MG63 (cell line): ENCODE data around the gene FBP1. TPM values are rescaled to one million over a fixed set of nuclear protein-coding genes. Genes with fewer than 3 reads are reported as not detected.
A peak's percentile ranks its signal among the peaks of the same experiment; 100 is the strongest.
"Not testable (repeated sequence)": the region's sequence is repeated elsewhere in the genome, so short reads cannot be mapped to it uniquely, and the experiment has no call there.

Experiments
- DNase-seq: peaks from one replicate; pipeline ENCODE4 v3.0.0-alpha.2; 2020
- H3K27me3 ChIP-seq: fragments of 250-450 bp; sonication (Bioruptor Pico); 2 replicates; pipeline ENCODE4 v1.5.1; 2020; ENCODE audit warnings: mild to moderate bottlenecking, moderate library complexity
- H3K36me3 ChIP-seq: fragments of 250-450 bp; sonication (Bioruptor Pico); 2 replicates; pipeline ENCODE4 v1.5.1; 2020; ENCODE audit warnings: mild to moderate bottlenecking, moderate library complexity
- H3K4me3 ChIP-seq: fragments of 250-450 bp; sonication (Bioruptor Pico); 2 replicates; pipeline ENCODE4 v1.5.1; 2020; ENCODE audit warnings: mild to moderate bottlenecking, moderate library complexity
- H3K9me3 ChIP-seq: fragments of 250-450 bp; sonication (Bioruptor Pico); 2 replicates; pipeline ENCODE4 v1.5.1; 2020; ENCODE audit warnings: mild to moderate bottlenecking, moderate library complexity
- total RNA-seq: library from RNA; depleted of rRNA; stranded (reverse); fragments of >200 nt; shearing (Covaris generic); gene quantifications from 2 replicates; pipeline ENCODE4 v1.2.3, GENCODE V29; 2014; ENCODE audit warnings: low replicate concordance; rRNA removed

The FBP1 gene
- total RNA-seq, 1 experiment from 2014 or later = not detected

- Histone ChIP-seq H3K9me3 (no peaks in the 10 kb centered on the region), H3K4me3 (no peak overlapping the region), H3K27me3 (no peaks in the 10 kb centered on the region), H3K36me3 (no peaks in the 10 kb centered on the region)
- no peak for DNase-seq
Measured at GRCh38 chr9:94568250-94568889, 70.9 kb downstream of the FBP1 start.

- DNase-seq = no peak
- Histone ChIP-seq H3K9me3 (no peaks in the 10 kb centered on the region), H3K36me3 (no peaks in the 10 kb centered on the region), H3K4me3 (no peak overlapping the region), H3K27me3 (no peaks in the 10 kb centered on the region)
Measured at GRCh38 chr9:94567271-94567670, 72.0 kb downstream of the FBP1 start.

DNA sequence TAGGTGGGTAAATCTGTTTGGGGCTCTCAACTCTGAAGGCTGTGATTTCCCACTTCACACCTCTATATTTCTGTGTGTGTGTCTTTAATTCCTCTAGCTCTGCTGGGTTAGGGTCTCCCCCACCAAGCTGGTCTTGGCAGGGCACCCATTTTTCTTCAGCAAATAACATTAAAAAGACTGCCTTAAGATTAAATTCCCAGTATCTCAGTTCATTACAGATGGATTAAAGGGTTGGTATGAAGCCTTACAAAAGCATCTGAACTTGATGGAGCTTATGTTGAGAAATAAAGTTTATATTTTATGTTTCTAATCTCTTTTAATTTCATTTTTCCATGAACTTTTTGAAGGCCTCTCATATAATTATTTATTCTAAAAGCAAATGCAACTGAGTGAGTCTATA is 72.8 kb downstream of the FBP1 start:
- Histone ChIP-seq H3K9me3 (no peaks in the 10 kb centered on the region), H3K4me3 (no peak overlapping the region), H3K27me3 (no peaks in the 10 kb centered on the region), H3K36me3 (no peaks in the 10 kb centered on the region)
- no peak for DNase-seq

GRCh38 chr9:94564279-94564678 is 75.0 kb downstream of the FBP1 start:
- not testable (repeated sequence) for DNase-seq, H3K9me3 ChIP-seq, H3K27me3 ChIP-seq, H3K4me3 ChIP-seq, H3K36me3 ChIP-seq

DNA sequence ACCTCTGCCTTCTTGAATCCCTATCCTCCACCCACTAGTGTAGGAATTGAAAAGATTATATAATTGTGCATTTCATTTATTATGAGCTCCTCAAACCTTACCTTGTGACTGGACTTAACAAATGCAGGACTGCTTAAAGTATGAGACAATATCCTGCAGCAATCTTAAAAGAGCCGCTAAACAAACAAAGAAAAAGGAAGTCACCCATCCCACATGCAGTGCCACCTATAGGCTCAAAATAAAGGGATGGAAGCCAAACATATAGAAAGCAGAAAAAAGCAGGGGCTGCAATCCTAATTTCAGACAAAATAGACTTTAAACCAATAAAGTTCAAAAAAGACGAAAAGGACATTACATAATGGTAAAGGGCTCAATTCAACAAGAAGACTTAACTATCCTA is 75.8 kb downstream of the FBP1 start:
- peaks cover 3% of the 10 kb centered on the region for H3K36me3 ChIP-seq
- no peak overlapping the region for H3K4me3 ChIP-seq
- H3K9me3 ChIP-seq = no peaks in the 10 kb centered on the region

GRCh38 chr9:94560237-94560636 is 79.1 kb downstream of the FBP1 start:
- DNase-seq = no peak
- H3K36me3 ChIP-seq = peaks cover 3% of the 10 kb centered on the region

More for the DNA sequence above, 75.8 kb downstream of the FBP1 start:
- H3K27me3 ChIP-seq = no peaks in the 10 kb centered on the region
- no peak for DNase-seq

DNA sequence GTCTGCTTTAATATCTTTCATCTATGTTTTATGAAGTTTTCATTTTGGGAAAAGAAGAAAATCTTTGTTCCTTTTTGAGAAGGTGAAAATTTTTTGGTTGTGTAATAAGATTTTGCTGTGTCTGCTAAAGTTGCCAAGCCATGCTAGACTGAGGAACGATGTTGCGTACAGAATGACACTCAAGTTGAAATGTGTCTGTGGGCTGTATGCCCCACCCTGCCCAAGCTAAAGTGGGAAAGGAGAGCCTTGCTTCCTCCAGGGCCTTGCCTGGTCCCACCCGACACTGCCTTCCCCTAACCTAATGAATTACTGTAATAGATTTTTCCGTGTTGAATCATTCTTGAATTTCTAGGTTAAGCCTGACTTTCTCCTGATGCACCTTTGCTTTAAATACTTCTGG is 81.9 kb downstream of the FBP1 start:
- Histone ChIP-seq H3K9me3 (no peaks in the 10 kb centered on the region), H3K4me3 (no peak overlapping the region), H3K27me3 (no peaks in the 10 kb centered on the region), H3K36me3 (peaks cover 3% of the 10 kb centered on the region)
- DNase-seq = no peak

More at GRCh38 chr9:94560237-94560636, 79.1 kb downstream of the FBP1 start:
- no peaks in the 10 kb centered on the region for H3K27me3 ChIP-seq
- no peaks in the 10 kb centered on the region for H3K9me3 ChIP-seq
- H3K4me3 ChIP-seq = no peak overlapping the region

DNA sequence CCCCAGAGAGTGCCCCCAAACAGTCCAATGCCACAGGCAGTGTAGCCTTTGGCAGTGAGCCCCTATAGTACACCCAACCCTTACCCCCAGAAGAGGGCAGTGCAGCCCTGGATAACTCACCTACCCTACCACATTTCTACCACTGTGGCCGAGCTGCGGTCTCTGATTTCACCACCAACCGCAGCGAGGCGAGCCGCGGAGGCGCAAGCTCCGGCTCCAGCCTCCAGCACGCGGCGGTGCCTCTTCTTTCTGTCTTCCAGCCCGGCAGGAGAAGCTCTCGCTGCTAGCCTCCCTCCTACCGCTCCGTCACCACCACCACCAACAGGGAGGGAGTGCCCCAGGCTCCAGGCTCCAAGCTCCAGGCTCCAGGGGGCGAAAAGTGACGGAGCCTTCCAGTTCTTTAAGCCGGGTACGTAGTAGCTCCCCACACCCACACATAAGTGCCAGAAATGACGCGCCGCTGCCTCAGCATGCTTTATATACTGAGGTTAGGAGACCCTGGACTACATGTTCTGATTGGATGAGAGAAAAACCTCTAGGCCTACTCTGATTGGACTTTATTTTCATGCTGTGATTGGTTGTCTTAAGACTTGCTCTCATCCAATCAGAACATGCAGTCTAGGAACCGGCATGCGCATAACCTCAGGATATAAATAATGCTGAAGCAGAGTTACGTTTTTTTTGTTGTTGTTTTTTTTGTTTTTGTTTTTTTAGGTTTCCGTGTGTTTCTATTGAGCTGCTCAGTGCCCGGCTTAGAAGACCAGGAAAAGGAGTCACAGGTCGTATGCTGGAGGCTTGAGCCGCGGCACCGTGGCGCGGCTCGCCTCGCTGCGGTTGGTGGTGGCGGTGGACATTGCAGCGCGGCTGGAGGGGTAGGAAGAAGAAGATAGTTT is 84.6 kb downstream of the FBP1 start, which contains the start of gene PCAT7:
Gene PCAT7, plus strand, starts transcription at position 645 of the 893 bp plus-strand sequence.
- no peaks in the 10 kb centered on the region for H3K9me3 ChIP-seq
- H3K27me3 ChIP-seq = no peaks in the 10 kb centered on the region
- H3K4me3 ChIP-seq = peak within 1 kb of the TSS; percentile 58
- peak; percentile 89 for DNase-seq
- peaks cover 5% of the 10 kb centered on the region; the same call in 1 of the 2 replicates for H3K36me3 ChIP-seq

DNA sequence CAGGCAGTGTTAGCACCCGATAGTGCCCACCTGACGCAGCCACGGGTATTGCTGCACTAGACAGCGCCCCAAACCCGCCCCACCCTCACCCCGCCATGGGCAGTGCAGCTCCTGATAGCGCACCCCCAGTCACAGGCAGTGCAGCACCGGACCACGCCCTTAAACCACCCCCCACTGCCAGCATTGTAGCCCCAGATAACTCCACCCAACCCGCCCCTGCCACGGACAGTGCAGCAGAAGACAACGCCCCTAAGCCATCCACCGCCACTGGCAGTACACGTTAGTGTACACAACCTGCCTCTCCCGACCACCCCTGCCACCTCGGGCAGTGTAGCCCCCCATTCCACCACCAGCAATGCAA is 85.3 kb downstream of the FBP1 start:
- Histone ChIP-seq H3K9me3 (no peaks in the 10 kb centered on the region), H3K4me3 (peak overlapping the region; percentile 58), H3K36me3 (peaks cover 5% of the 10 kb centered on the region; the same call in 1 of the 2 replicates), H3K27me3 (no peaks in the 10 kb centered on the region)
- peak; percentile 60 for DNase-seq

Other genes with a start within 250 kb of the FBP1 start
- gene PCAT7, start 84.4 kb downstream of the FBP1 start, total RNA-seq = 1.2 and 4.0 TPM in 2 replicates
- not detected in 2 replicates for gene FBP2, start 45.7 kb downstream of the FBP1 start, total RNA-seq
- gene AOPEP, start 87.2 kb upstream of the FBP1 start, total RNA-seq = 91.4 and 150 TPM in 2 replicates